ENCODE results near the gene RAB26. TPM values are rescaled to one million over a fixed set of nuclear protein-coding genes. Genes with fewer than 3 reads are reported as not detected.

Gene RAB26
- total and polyA plus RNA-seq, 2 of the 13 experiments (the other 11 are each of a cell fraction or from before 2014, with no cell fraction given) = 0.86 to 3.6 TPM

- 0 out of 2 replicates have a peak, but pooled peaks have one; percentile 3 for TF ChIP-seq ZHX1 (CRISPR knock-in tag; IDR thresholded peaks at IDR 0.05; ENCODE audit: low read depth)
- TF ChIP-seq ZNF75D (CRISPR knock-in tag; IDR thresholded peaks at IDR 0.05; ENCODE audit: borderline replicate concordance) = no peak
- peak; percentile 74 for TF ChIP-seq RBFOX2 (IDR thresholded peaks at IDR 0.05; ENCODE audit: low read depth, low read length)
- no peak for TF ChIP-seq ZBTB40 (IDR thresholded peaks at IDR 0.05)
- peak; percentile 35; the same call in 1 of the 2 replicates for TF ChIP-seq ZBTB40 (CRISPR knock-in tag; IDR thresholded peaks at IDR 0.05)
- TF ChIP-seq ZFP90 (CRISPR knock-in tag; IDR thresholded peaks at IDR 0.05; ENCODE audit: borderline replicate concordance) = 0 out of 2 replicates have a peak, but pooled peaks have one; percentile 42
- TF ChIP-seq HNRNPL (IDR thresholded peaks at IDR 0.05; ENCODE audit: low read depth, low read length) = peak; percentile 66; the same call in 1 of the 2 replicates
- TF ChIP-seq POLR2AphosphoS5 (IDR thresholded peaks at IDR 0.05; ENCODE audit: low read depth, low read length) = peak; percentile 27
- TF ChIP-seq ZC3H4 (CRISPR knock-in tag; IDR thresholded peaks at IDR 0.05; ENCODE audit: borderline replicate concordance) = peak; percentile 29; the same call in 1 of the 2 replicates
Measured at GRCh38 chr16:2151188-2152091, 3.0 kb downstream of the RAB26 start (continued).
